ENCODE data around the gene GAK.

DNA sequence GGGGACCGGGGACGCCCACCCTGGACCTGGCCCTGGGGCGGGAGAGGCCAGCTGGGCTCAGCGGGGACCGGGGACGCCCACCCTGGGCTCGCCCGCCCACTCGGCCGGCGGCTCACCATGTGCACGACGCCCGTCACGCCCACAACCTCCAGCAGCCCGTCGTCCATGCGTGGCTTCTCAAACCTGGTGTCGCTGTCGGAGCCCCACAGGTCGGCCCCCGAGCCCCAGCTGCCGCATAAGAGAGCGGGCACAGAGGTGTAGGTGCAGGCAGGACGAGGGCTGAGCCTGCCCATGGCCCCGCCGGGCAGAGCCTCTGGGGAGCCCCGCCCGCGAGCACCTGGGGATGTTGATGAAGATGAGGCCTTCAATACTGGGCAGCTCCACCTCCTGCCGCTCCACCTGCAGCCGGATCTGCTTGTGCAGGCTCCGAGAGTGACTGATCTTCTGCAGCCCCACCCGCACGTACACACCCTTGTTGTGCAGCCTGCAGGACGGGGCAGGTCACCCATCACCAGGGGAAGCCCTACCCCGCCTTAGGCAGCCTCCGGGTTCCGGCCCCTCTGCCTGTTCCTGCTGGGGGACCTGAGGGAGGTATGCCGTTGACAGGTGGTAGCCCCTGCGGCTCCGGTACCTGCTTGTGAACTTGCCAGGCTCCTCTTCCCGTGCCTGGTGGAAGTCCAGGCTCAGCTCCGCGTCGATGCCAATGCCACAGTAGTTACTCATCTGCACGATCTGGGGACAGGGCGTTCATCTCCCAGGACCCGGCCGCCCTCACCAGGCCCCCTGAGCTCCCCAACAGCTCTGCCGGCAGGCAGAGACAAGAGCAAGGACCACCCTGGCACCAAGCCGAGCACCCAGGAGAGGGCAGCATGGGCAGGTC lies 29.5 kb upstream of the GAK start:
- TF ChIP-seq, protein P1, sequence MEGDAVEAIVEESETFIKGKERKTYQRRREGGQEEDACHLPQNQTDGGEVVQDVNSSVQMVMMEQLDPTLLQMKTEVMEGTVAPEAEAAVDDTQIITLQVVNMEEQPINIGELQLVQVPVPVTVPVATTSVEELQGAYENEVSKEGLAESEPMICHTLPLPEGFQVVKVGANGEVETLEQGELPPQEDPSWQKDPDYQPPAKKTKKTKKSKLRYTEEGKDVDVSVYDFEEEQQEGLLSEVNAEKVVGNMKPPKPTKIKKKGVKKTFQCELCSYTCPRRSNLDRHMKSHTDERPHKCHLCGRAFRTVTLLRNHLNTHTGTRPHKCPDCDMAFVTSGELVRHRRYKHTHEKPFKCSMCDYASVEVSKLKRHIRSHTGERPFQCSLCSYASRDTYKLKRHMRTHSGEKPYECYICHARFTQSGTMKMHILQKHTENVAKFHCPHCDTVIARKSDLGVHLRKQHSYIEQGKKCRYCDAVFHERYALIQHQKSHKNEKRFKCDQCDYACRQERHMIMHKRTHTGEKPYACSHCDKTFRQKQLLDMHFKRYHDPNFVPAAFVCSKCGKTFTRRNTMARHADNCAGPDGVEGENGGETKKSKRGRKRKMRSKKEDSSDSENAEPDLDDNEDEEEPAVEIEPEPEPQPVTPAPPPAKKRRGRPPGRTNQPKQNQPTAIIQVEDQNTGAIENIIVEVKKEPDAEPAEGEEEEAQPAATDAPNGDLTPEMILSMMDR (IDR thresholded peaks at IDR 0.05; ENCODE audit: insufficient read depth, low read length, poor library complexity, severe bottlenecking), result no peak
- TF ChIP-seq EZH2phosphoT487 (conservative IDR thresholded peaks at IDR 0.05; ENCODE audit: low read length), result no peak

All from SU-DHL-6 (cell line).